Mesenchymal stem cell (in vitro differentiated cells and primary cell): ENCODE results near the gene NCOA5.

Source experiments
- DNase-seq: peaks from one replicate; pipeline ENCODE4 v3.0.0-alpha.2; 2013
- H2AFZ ChIP-seq: one replicate; pipeline ENCODE4 v1.6.1; 2013; ENCODE audit warnings: low read depth, mild to moderate bottlenecking, control low read depth, inconsistent platforms, low read length, moderate library complexity
- H2AK5ac ChIP-seq: 2 replicates; pipeline ENCODE4 v1.6.1; 2013; ENCODE audit warnings: low read length, moderate library complexity, mild to moderate bottlenecking, inconsistent platforms; ENCODE audit not compliant: severe bottlenecking
- H2BK120ac ChIP-seq: one replicate; pipeline ENCODE4 v1.6.1; 2013; ENCODE audit warnings: low read depth, mild to moderate bottlenecking, inconsistent platforms, low read length, moderate library complexity
- H2BK12ac ChIP-seq, 2 experiments: one replicate each; pipeline ENCODE4 v1.6.1; 2013; ENCODE audit warnings: inconsistent platforms in 2 of 2, low read length in 2 of 2, mild to moderate bottlenecking in 2 of 2, moderate library complexity in 2 of 2, control low read depth in 1 of 2
- H2BK15ac ChIP-seq: one replicate; pipeline ENCODE4 v1.6.1; 2013; ENCODE audit warnings: mild to moderate bottlenecking, low read depth, inconsistent platforms; ENCODE audit not compliant: poor library complexity, severe bottlenecking
- H2BK5ac ChIP-seq: 2 replicates; pipeline ENCODE4 v1.6.1; 2013; ENCODE audit warnings: low read depth, mild to moderate bottlenecking, low read length, control low read depth, inconsistent platforms; ENCODE audit not compliant: poor library complexity, severe bottlenecking
- H3K14ac ChIP-seq, 2 experiments: one replicate each; pipeline ENCODE4 v1.6.1; 2013; ENCODE audit warnings: inconsistent platforms in 2 of 2, low read length in 2 of 2, control low read depth in 1 of 2, mild to moderate bottlenecking in 1 of 2, moderate library complexity in 1 of 2
- H3K18ac ChIP-seq, 2 experiments: one replicate each; pipeline ENCODE4 v1.6.1; 2013; ENCODE audit warnings: inconsistent platforms in 2 of 2, low read length in 2 of 2, control low read depth in 1 of 2, low read depth in 1 of 2, mild to moderate bottlenecking in 1 of 2
- H3K23ac ChIP-seq, 2 experiments: one replicate each; pipeline ENCODE4 v1.6.1; 2013; ENCODE audit warnings: inconsistent platforms in 2 of 2, low read length in 2 of 2, mild to moderate bottlenecking in 2 of 2, moderate library complexity in 2 of 2, control low read depth in 1 of 2
- H3K27ac ChIP-seq: 2 replicates; pipeline ENCODE4 v1.5.1; 2013; ENCODE audit warnings: mild to moderate bottlenecking, moderate library complexity, low read length, control low read depth, inconsistent platforms; ENCODE audit not compliant: poor library complexity, severe bottlenecking
- H3K27me3 ChIP-seq, 2 experiments: 2 replicates each; pipeline versions ENCODE4 v1.6.1 to v1.7.0; 2013; ENCODE audit warnings: low read length in 2 of 2, mild to moderate bottlenecking in 2 of 2, moderate library complexity in 2 of 2, control low read depth in 1 of 2, inconsistent platforms in 1 of 2; ENCODE audit not compliant: control insufficient read depth in 1 of 2, insufficient read depth in 1 of 2
- H3K36me3 ChIP-seq, 2 experiments: 2 replicates each; pipeline versions ENCODE4 v1.6.1 to v1.7.0; 2013; ENCODE audit warnings: low read length in 2 of 2, control low read depth in 1 of 2, inconsistent platforms in 1 of 2, low read depth in 1 of 2, mild to moderate bottlenecking in 1 of 2; ENCODE audit not compliant: insufficient read depth in 2 of 2, control insufficient read depth in 1 of 2
- H3K4ac ChIP-seq, 2 experiments: one replicate each; pipeline ENCODE4 v1.6.1; 2013; ENCODE audit warnings: inconsistent platforms in 2 of 2, low read length in 2 of 2, mild to moderate bottlenecking in 2 of 2, moderate library complexity in 2 of 2, control low read depth in 1 of 2, low read depth in 1 of 2
- H3K4me1 ChIP-seq: 2 replicates; pipeline ENCODE4 v1.6.1; 2013; ENCODE audit warnings: low read depth, low read length, control low read depth; ENCODE audit not compliant: control insufficient read depth, insufficient read depth
- H3K4me2 ChIP-seq: 2 replicates; pipeline ENCODE4 v1.6.1; 2013; ENCODE audit warnings: low read length, mild to moderate bottlenecking, inconsistent platforms; ENCODE audit not compliant: poor library complexity, severe bottlenecking
- H3K4me3 ChIP-seq, 2 experiments: 2 replicates each; pipeline versions ENCODE4 v1.5.1 to v1.7.0; 2013; ENCODE audit warnings: low read length in 2 of 2, mild to moderate bottlenecking in 2 of 2, control low read depth in 1 of 2, low read depth in 1 of 2; ENCODE audit not compliant: insufficient read depth in 1 of 2
- H3K79me1 ChIP-seq: replicated peaks from 2 replicates; pipeline ENCODE4 v1.6.1; 2013; ENCODE audit warnings: mild to moderate bottlenecking, control low read depth, low read length, inconsistent platforms; ENCODE audit not compliant: poor library complexity, severe bottlenecking
- H3K9ac ChIP-seq: 2 replicates; pipeline ENCODE4 v1.7.0; 2013; ENCODE audit warnings: mild to moderate bottlenecking, low read length, moderate library complexity
- H3K9me3 ChIP-seq: 2 replicates; pipeline ENCODE4 v1.7.0; 2013; ENCODE audit warnings: mild to moderate bottlenecking, low read length; ENCODE audit not compliant: control insufficient read depth
- H4K8ac ChIP-seq: one replicate; pipeline ENCODE4 v1.6.1; 2013; ENCODE audit warnings: inconsistent platforms, mild to moderate bottlenecking, low read length, moderate library complexity
- H4K91ac ChIP-seq: one replicate; pipeline ENCODE4 v1.6.1; 2013; ENCODE audit warnings: mild to moderate bottlenecking, low read length, inconsistent platforms
- WGBS: methylation state at CpG from one replicate; pipeline ENCODE4 v1.1.7; 2013; ENCODE audit warnings: mixed read lengths; 5-methylcytosine and 5-hydroxymethylcytosine counted together

Gene NCOA5

DNA sequence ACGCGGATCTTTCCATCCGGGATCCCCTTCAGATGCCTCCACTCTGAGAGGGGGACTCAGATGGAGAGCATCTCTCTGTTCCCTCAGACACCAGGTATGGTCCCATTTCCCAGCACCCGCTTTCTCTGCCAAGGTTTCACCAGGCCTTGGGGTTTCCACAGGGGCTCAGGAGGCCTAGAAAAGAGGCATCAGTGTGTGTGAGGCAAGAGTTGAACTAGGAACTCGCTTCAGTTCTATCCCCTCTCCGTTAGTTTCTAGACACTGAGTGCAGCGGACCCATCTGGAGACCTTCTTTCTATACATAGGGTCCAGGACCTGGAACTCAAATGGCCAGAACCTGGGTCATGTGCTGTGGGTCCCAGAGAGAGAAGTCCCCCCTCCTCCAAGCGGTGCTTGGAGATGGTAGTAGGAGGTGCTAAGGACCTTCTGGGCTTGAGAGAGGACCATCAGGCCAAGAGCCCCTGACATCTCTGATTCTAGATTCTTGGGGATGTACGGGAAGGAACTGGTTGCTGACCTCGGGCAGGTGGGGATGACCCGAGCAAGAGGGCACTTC lies 58.7 kb downstream of the NCOA5 start:
- 40% methylated on average over 8 of the region's 11 CpGs for WGBS
- Histone ChIP-seq H3K9ac (no peak overlapping the region), H3K4me1 (peaks cover 10% of the 10 kb centered on the region)

GRCh38 chr20:46030284-46031013 lies 59.3 kb downstream of the NCOA5 start:
- H2BK12ac ChIP-seq = no peak overlapping the region
- DNase-seq = no peak
- H3K4me2 ChIP-seq = no peak overlapping the region
- no peak overlapping the region for H4K8ac ChIP-seq
- no peak overlapping the region for H3K23ac ChIP-seq
- no peak overlapping the region for H2AFZ ChIP-seq
- peaks cover 96 to 98% of the 10 kb centered on the region in 2 experiments for H3K27me3 ChIP-seq
- H3K36me3 ChIP-seq = no peaks in the 10 kb centered on the region
- no peak overlapping the region for H2BK120ac ChIP-seq
- no peak overlapping the region for H3K27ac ChIP-seq
- H3K79me1 ChIP-seq = no peaks in the 10 kb centered on the region
- no peaks in the 10 kb centered on the region for H3K9me3 ChIP-seq
- H2BK5ac ChIP-seq = no peak overlapping the region
- no peak overlapping the region for H2BK15ac ChIP-seq
- H3K14ac ChIP-seq = no peak overlapping the region
- WGBS = 18% methylated on average over 36 of the region's 49 CpGs
- peaks cover 10% of the 10 kb centered on the region for H3K4me1 ChIP-seq
- H4K91ac ChIP-seq = no peak overlapping the region
- no peak overlapping the region for H3K4me3 ChIP-seq
- H3K4ac ChIP-seq = no peak overlapping the region
- no peak overlapping the region for H3K9ac ChIP-seq
- no peak overlapping the region for H2AK5ac ChIP-seq
- no peak overlapping the region for H3K18ac ChIP-seq

More for the DNA sequence above, 58.7 kb downstream of the NCOA5 start:
- H4K91ac ChIP-seq = no peak overlapping the region
- no peak overlapping the region for H3K4me3 ChIP-seq
- H3K27ac ChIP-seq = no peak overlapping the region
- no peaks in the 10 kb centered on the region for H3K9me3 ChIP-seq
- H3K79me1 ChIP-seq = no peaks in the 10 kb centered on the region
- no peak overlapping the region for H2AK5ac ChIP-seq
- H2AFZ ChIP-seq = no peak overlapping the region
- no peak overlapping the region for H2BK120ac ChIP-seq
- H3K14ac ChIP-seq = no peak overlapping the region
- no peak overlapping the region for H2BK12ac ChIP-seq
- no peaks in the 10 kb centered on the region for H3K36me3 ChIP-seq
- no peak overlapping the region for H3K4ac ChIP-seq
- no peak overlapping the region for H3K4me2 ChIP-seq
- H3K23ac ChIP-seq = no peak overlapping the region
- H4K8ac ChIP-seq = no peak overlapping the region
- no peak overlapping the region for H3K18ac ChIP-seq
- peaks cover 96 to 98% of the 10 kb centered on the region in 2 experiments for H3K27me3 ChIP-seq
- no peak overlapping the region for H2BK5ac ChIP-seq
- no peak for DNase-seq
- H2BK15ac ChIP-seq = no peak overlapping the region

GRCh38 chr20:46028772-46029371 lies 60.9 kb downstream of the NCOA5 start, which contains the start of gene SLC12A5:
SLC12A5 (plus strand) TSS chr20:46029215; CDS start chr20:46029345, 130 bp downstream.
- Histone ChIP-seq H2BK15ac (no peak within 1 kb of the TSS), H3K14ac (no peak within 1 kb of the TSS), H3K4ac (no peak within 1 kb of the TSS), H3K27ac (no peak within 1 kb of the TSS), H3K4me3 (no peak within 1 kb of the TSS), H3K18ac (no peak within 1 kb of the TSS), H2BK120ac (no peak within 1 kb of the TSS), H3K36me3 (no peaks in the 10 kb centered on the region), H4K8ac (no peak within 1 kb of the TSS), H3K27me3 (peaks cover 94 to 98% of the 10 kb centered on the region in 2 experiments), H2AFZ (no peak within 1 kb of the TSS), H3K9me3 (no peaks in the 10 kb centered on the region), H3K4me1 (peaks cover 10% of the 10 kb centered on the region), H3K23ac (no peak within 1 kb of the TSS), H2BK12ac (no peak within 1 kb of the TSS), H2AK5ac (no peak within 1 kb of the TSS), H3K79me1 (no peaks in the 10 kb centered on the region), H4K91ac (no peak within 1 kb of the TSS), H3K9ac (no peak within 1 kb of the TSS), H2BK5ac (no peak within 1 kb of the TSS), H3K4me2 (no peak within 1 kb of the TSS)
- DNase-seq = no peak
- 33% methylated on average over 51 of the region's 56 CpGs for WGBS

DNA sequence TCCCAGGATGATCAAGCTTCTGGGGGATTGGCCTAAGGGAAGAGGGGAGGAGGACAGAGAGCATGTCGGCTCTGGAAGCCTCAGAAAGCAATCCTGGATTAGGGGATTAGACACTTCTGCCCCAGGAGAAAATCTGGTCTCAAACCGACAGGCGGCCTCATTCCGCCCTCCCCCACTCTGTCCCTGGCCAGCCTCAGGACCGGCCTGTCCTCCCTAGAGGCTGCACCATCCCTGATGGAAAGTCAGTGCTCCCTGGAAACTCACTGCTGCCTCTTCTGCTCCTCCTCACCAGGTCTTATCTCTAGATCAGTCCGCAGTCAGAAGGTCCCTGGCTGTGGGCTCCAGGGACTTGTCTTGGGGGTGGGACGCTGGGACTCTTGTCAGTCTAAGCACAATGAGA lies 61.7 kb downstream of the NCOA5 start:
- Histone ChIP-seq H3K4me3 (no peak overlapping the region), H2BK5ac (no peak overlapping the region), H4K8ac (no peak overlapping the region), H3K9me3 (no peaks in the 10 kb centered on the region), H3K18ac (no peak overlapping the region), H3K27ac (no peak overlapping the region), H2AFZ (no peak overlapping the region), H3K79me1 (no peaks in the 10 kb centered on the region), H3K23ac (no peak overlapping the region), H3K36me3 (no peaks in the 10 kb centered on the region), H3K4ac (no peak overlapping the region), H3K4me1 (peaks cover 10% of the 10 kb centered on the region), H3K4me2 (no peak overlapping the region), H3K9ac (no peak overlapping the region), H2BK12ac (no peak overlapping the region), H2BK15ac (no peak overlapping the region), H4K91ac (no peak overlapping the region), H2AK5ac (no peak overlapping the region), H3K14ac (no peak overlapping the region), H2BK120ac (no peak overlapping the region), H3K27me3 (peaks cover 94 to 98% of the 10 kb centered on the region in 2 experiments)
- 79% methylated on average over 7 of the region's 7 CpGs for WGBS
- no peak for DNase-seq
